A549 (cell line): ENCODE measurements around the gene FAM174C. TPM values are rescaled to one million over a fixed set of nuclear protein-coding genes. Genes with fewer than 3 reads are reported as not detected.

ENCODE experiments used
- ATAC-seq, 2 experiments: fragments of 200-7000 bp in 1 of 2; fragments of >200 bp in 1 of 2; cut with Nextera tagmentation in 1 of 2; cut with Tn5 transposase in 1 of 2; 3 replicates each; pipeline versions ENCODE4 v1.8.0 to v1.9.1; 2018 to 2020; ENCODE audit warnings: mild to moderate bottlenecking in 1 of 2, moderate library complexity in 1 of 2
- CTCF ChIA-PET: fragments of 300-600 bp; sonication (Branson Sonifier 250); formaldehyde crosslinking; extraction: SDS; loops from one replicate; lab custom pipeline; 2021; ENCODE audit warnings: antibody characterized with exemption, inconsistent platforms; lab: Yijun Ruan, JAX
- POLR2A ChIA-PET: fragments of 350-600 bp; formaldehyde crosslinking; extraction: SDS; loops from one replicate; lab custom pipeline; 2021; ENCODE audit warnings: antibody characterized with exemption, inconsistent platforms; lab: Yijun Ruan, JAX
- DNase-seq, 2 experiments: peaks; one replicate each; pipeline versions ENCODE4 v3.0.0 to v3.0.0-alpha.2; 2011 to 2016; ENCODE audit warnings: low read depth in 1 of 2, low spot score in 1 of 2
- FAIRE-seq: peaks from 2 replicates; lab custom pipeline; 2011; peaks lifted over from hg19 to GRCh38; lab: Jason Lieb, UNC
- H3K27ac ChIP-seq, 2 experiments: fragments of >200 bp; sonication (Bioruptor Twin); formaldehyde crosslinking; 3 replicates each; pipeline ENCODE4 v1.5.1; 2016 to 2017
- H3K4me1 ChIP-seq: fragments of >200 bp; sonication (Bioruptor Twin); formaldehyde crosslinking; 3 replicates; pipeline ENCODE4 v1.6.1; 2016
- H3K4me2 ChIP-seq: fragments of >200 bp; sonication (Bioruptor Twin); formaldehyde crosslinking; 3 replicates; pipeline ENCODE4 v1.6.1; 2016
- H3K4me3 ChIP-seq: fragments of >200 bp; sonication (Bioruptor Twin); formaldehyde crosslinking; 3 replicates; pipeline ENCODE4 v1.5.1; 2016
- H3K9me3 ChIP-seq: fragments of >200 bp; sonication (Bioruptor Twin); formaldehyde crosslinking; 3 replicates; pipeline ENCODE4 v1.6.1; 2016
- ATOH8 ChIP-seq: fragments of 250-450 bp; sonication (Bioruptor Pico); IDR thresholded peaks from 2 replicates; pipeline ENCODE4 v1.5.0; 2020; ENCODE audit warnings: low read depth, mild to moderate bottlenecking, moderate library complexity
- BCL3 ChIP-seq: fragments of >200 bp; sonication (Bioruptor Twin); formaldehyde crosslinking; IDR thresholded peaks from 3 replicates; pipeline ENCODE4 v1.6.1; 2016
- BHLHE40 ChIP-seq: IDR thresholded peaks from 2 replicates; pipeline ENCODE4 v1.6.1; 2012; ENCODE audit warnings: low read depth, low read length, inconsistent platforms
- CHD2 ChIP-seq: fragments of 150-350 bp; IDR thresholded peaks from 2 replicates; pipeline ENCODE4 v1.6.1; 2014; ENCODE audit warnings: low read length; ENCODE audit not compliant: partially characterized antibody
- E2F6 ChIP-seq: IDR thresholded peaks from 2 replicates; pipeline ENCODE4 v1.6.1; 2012; ENCODE audit warnings: low read depth, borderline replicate concordance
- EHF ChIP-seq: fragments of 250-450 bp; sonication (Bioruptor Pico); IDR thresholded peaks from 2 replicates; pipeline ENCODE4 v1.5.0; 2020; ENCODE audit warnings: mild to moderate bottlenecking
- FOSL2 ChIP-seq, 2 experiments: fragments of 450-650 bp in 1 of 2; fragments of >200 bp in 1 of 2; sonication (Bioruptor Twin) in 1 of 2; formaldehyde crosslinking; IDR thresholded peaks; 2 replicates each; pipeline versions ENCODE4 v1.5.0 to v1.6.1; 2016 to 2020; ENCODE audit warnings: mild to moderate bottlenecking in 1 of 2, moderate library complexity in 1 of 2
- GATA3 ChIP-seq: IDR thresholded peaks from 2 replicates; pipeline ENCODE4 v1.6.1; 2012; ENCODE audit warnings: borderline replicate concordance
- HDAC2 ChIP-seq: fragments of 200-600 bp; sonication (generic); IDR thresholded peaks from 2 replicates; pipeline ENCODE4 v1.6.1; 2016
- HMGXB4 ChIP-seq: fragments of 250-450 bp; sonication (Bioruptor Pico); IDR thresholded peaks from 2 replicates; pipeline ENCODE4 v1.5.0; 2021; ENCODE audit warnings: mild to moderate bottlenecking, moderate library complexity, borderline replicate concordance
- HOXB13 ChIP-seq: fragments of 250-450 bp; sonication (Bioruptor Pico); IDR thresholded peaks from 2 replicates; pipeline ENCODE4 v1.5.0; 2020; ENCODE audit warnings: low read depth, mild to moderate bottlenecking, moderate library complexity
- HOXB5 ChIP-seq: fragments of 250-450 bp; sonication (Bioruptor Pico); IDR thresholded peaks from 2 replicates; pipeline ENCODE4 v1.5.0; 2020; ENCODE audit warnings: mild to moderate bottlenecking, moderate library complexity
- JUNB ChIP-seq: fragments of >200 bp; sonication (Bioruptor Twin); formaldehyde crosslinking; IDR thresholded peaks from 2 replicates; pipeline ENCODE4 v1.6.1; 2016
- MAFK ChIP-seq: fragments of 450-650 bp; IDR thresholded peaks from 2 replicates; pipeline ENCODE4 v1.6.1; 2014; ENCODE audit not compliant: partially characterized antibody
- MAX ChIP-seq: IDR thresholded peaks from 2 replicates; pipeline ENCODE4 v1.6.1; 2012
- MYC ChIP-seq: IDR thresholded peaks from 2 replicates; pipeline ENCODE4 v1.6.1; 2012; ENCODE audit warnings: mild to moderate bottlenecking, inconsistent platforms, low read length, improper control_type of control experiment, borderline replicate concordance
- NFE2L2 ChIP-seq: fragments of 150-350 bp; conservative IDR thresholded peaks from 2 replicates; pipeline ENCODE4 v1.6.1; 2014; ENCODE audit warnings: low read length
- NR3C1 ChIP-seq: fragments of >200 bp; sonication (Bioruptor Twin); formaldehyde crosslinking; IDR thresholded peaks from 3 replicates; pipeline ENCODE4 v1.6.1; 2017
- PBX3 ChIP-seq: IDR thresholded peaks from 2 replicates; pipeline ENCODE4 v1.6.1; 2012
- PHF8 ChIP-seq: fragments of 200-600 bp; sonication (generic); IDR thresholded peaks from 2 replicates; pipeline ENCODE4 v1.6.1; 2016; ENCODE audit warnings: low read depth, mild to moderate bottlenecking, antibody characterized with exemption, moderate library complexity, borderline replicate concordance
- RFX5 ChIP-seq: fragments of 450-650 bp; IDR thresholded peaks from 2 replicates; pipeline ENCODE4 v1.7.1; 2014; ENCODE audit warnings: antibody characterized with exemption, mild to moderate bottlenecking, moderate library complexity
- RNF2 ChIP-seq: fragments of 200-600 bp; sonication (generic); IDR thresholded peaks from 2 replicates; pipeline ENCODE4 v1.6.1; 2016; ENCODE audit warnings: low read depth, mild to moderate bottlenecking, antibody characterized with exemption, moderate library complexity, borderline replicate concordance
- TFCP2L1 ChIP-seq: fragments of 250-450 bp; sonication (Bioruptor Pico); IDR thresholded peaks from 2 replicates; pipeline ENCODE4 v1.5.0; 2021; ENCODE audit warnings: mild to moderate bottlenecking
- TP53 ChIP-seq: fragments of 250-450 bp; sonication (Bioruptor Pico); IDR thresholded peaks from 2 replicates; pipeline ENCODE4 v1.5.0; 2021; ENCODE audit warnings: mild to moderate bottlenecking, moderate library complexity
- USF2 ChIP-seq: fragments of 450-650 bp; IDR thresholded peaks from 2 replicates; pipeline ENCODE4 v1.6.1; 2014; ENCODE audit warnings: antibody characterized with exemption
- ZSCAN20 ChIP-seq: fragments of 250-450 bp; sonication (Bioruptor Pico); IDR thresholded peaks from 2 replicates; pipeline ENCODE4 v1.8.0; 2022; ENCODE audit warnings: mild to moderate bottlenecking, moderate library complexity
- WGBS: methylation state at CpG from one replicate; pipeline ENCODE4 v1.1.6; 2017; ENCODE audit errors: missing lambda C conversion rate; 5-methylcytosine and 5-hydroxymethylcytosine counted together
- polyA plus RNA-seq, 4 experiments: library from polyadenylated mRNA; depleted of rRNA in 3 of 4; stranded (reverse); fragments of >200 nt; fragmentation: RNase III in 1 of 4; extraction: RNeasy Plus Mini Kit Qiagen cat#74134 plus additional on column Dnase treatment in 1 of 4; gene quantifications; 2 replicates in 3 of 4; 3 replicates in 1 of 4; pipeline ENCODE4 v1.2.3, GENCODE V29; 2011 to 2017

The FAM174C gene
- polyA plus RNA-seq, 2 of the 4 experiments (the other 2 are of a cell fraction): 24.8 to 37.1 TPM

- H3K4me2 ChIP-seq: no peak overlapping the region
- H3K4me3 ChIP-seq: no peak overlapping the region
- H3K4me1 ChIP-seq: peaks cover 18% of the 10 kb centered on the region; the same call in 2 of the 3 replicates
- FAIRE-seq (no peak), DNase-seq (no peak)
- CTCF ChIA-PET: interaction anchor here (0.6 to 1.2 kb wide), 2 partner anchors 12 to 158 kb away, joined by 3 read pairs; no protein-coding TSS in a partner anchor
- H3K9me3 ChIP-seq: no peaks in the 10 kb centered on the region
- no peak overlapping the region for H3K27ac ChIP-seq
- TF ChIP-seq PHF8: no peak
- TF ChIP-seq BCL3: no peak
- TF ChIP-seq TP53: no peak
- TF ChIP-seq ZSCAN20: no peak
- no peak for TF ChIP-seq EHF (CRISPR knock-in tag)
- TF ChIP-seq RFX5: no peak
- TF ChIP-seq MAFK: no peak
- TF ChIP-seq GATA3: no peak
- TF ChIP-seq CHD2: no peak
- no peak for TF ChIP-seq BHLHE40
- no peak for TF ChIP-seq HOXB13 (CRISPR knock-in tag)
- TF ChIP-seq HDAC2: no peak
- no peak for TF ChIP-seq USF2
- no peak for TF ChIP-seq MAX
- TF ChIP-seq ATOH8 (CRISPR knock-in tag): no peak
- TF ChIP-seq E2F6: no peak
- no peak for TF ChIP-seq RNF2
- no peak for TF ChIP-seq TFCP2L1 (CRISPR knock-in tag)
- TF ChIP-seq HOXB5 (CRISPR knock-in tag): no peak
- TF ChIP-seq, all 56 proteins: peak for 0
- ATAC-seq: no peak
- WGBS: 90% methylated on average over 31 of the region's 56 CpGs
- POLR2A ChIA-PET: interaction anchor here (0.6 kb wide), 1 partner anchor 18 kb away, joined by 4 read pairs; no protein-coding TSS in a partner anchor
Observed at GRCh38 chr19:1227304-1228054, 47.9 kb upstream of the FAM174C start.

- no peaks in the 10 kb centered on the region for H3K9me3 ChIP-seq
- no peak for ATAC-seq
- POLR2A ChIA-PET: interaction anchor here (0.6 kb wide), 1 partner anchor 19 kb away, joined by 4 read pairs; no protein-coding TSS in a partner anchor
- no peak overlapping the region for H3K4me3 ChIP-seq
- peaks cover 17% of the 10 kb centered on the region; the same call in 2 of the 3 replicates for H3K4me1 ChIP-seq
- no peak overlapping the region for H3K27ac ChIP-seq
- H3K4me2 ChIP-seq: no peak overlapping the region
- 97% methylated on average over 77 of the region's 100 CpGs for WGBS
- no peak for FAIRE-seq
- CTCF ChIA-PET: interaction anchor here (1.1 to 1.2 kb wide), 2 partner anchors 11 kb away, joined by 3 read pairs; no protein-coding TSS in a partner anchor
- no peak for DNase-seq
- TF ChIP-seq HMGXB4 (CRISPR knock-in tag): no peak
- no peak for TF ChIP-seq PHF8
- no peak for TF ChIP-seq FOSL2 (IDR thresholded peaks at IDR 0.05)
- no peak for TF ChIP-seq FOSL2 (CRISPR knock-in tag; IDR thresholded peaks at IDR 0.05)
- TF ChIP-seq BCL3: no peak
- TF ChIP-seq MAX: no peak
- no peak for TF ChIP-seq NR3C1
- no peak for TF ChIP-seq MYC
- TF ChIP-seq JUNB: no peak
- TF ChIP-seq NFE2L2: no peak
- no peak for TF ChIP-seq PBX3
- no peak for TF ChIP-seq CHD2
- no peak for TF ChIP-seq HOXB13 (CRISPR knock-in tag)
Observed at GRCh38 chr19:1228161-1228957, 47.0 kb upstream of the FAM174C start.
